ENCODE results near the gene MPO.

Gene MPO

GRCh38 chr17:58264407-58265103 is 16.2 kb downstream of the MPO start:
- Histone ChIP-seq H3K27me3 (peaks cover 62% of the 10 kb centered on the region), H3K36me3 (no peaks in the 10 kb centered on the region)
- no peak for TF ChIP-seq CTCF (IDR thresholded peaks at IDR 0.05; ENCODE audit: low read depth, low read length)

GRCh38 chr17:58263773-58264172 is 17.0 kb downstream of the MPO start:
- Histone ChIP-seq H3K4me1 (no peaks in the 10 kb centered on the region), H3K27me3 (peaks cover 68% of the 10 kb centered on the region), H3K36me3 (no peaks in the 10 kb centered on the region), H3K9me3 (no peaks in the 10 kb centered on the region), H3K4me3 (ENCODE audit: low read depth, low read length) (no peak overlapping the region)
- TF ChIP-seq CTCF (IDR thresholded peaks at IDR 0.05; ENCODE audit: low read depth, low read length), result no peak
- no peak for DNase-seq

More at GRCh38 chr17:58264407-58265103, 16.2 kb downstream of the MPO start:
- Histone ChIP-seq H3K4me1 (no peaks in the 10 kb centered on the region), H3K4me3 (ENCODE audit: low read depth, low read length) (no peak overlapping the region), H3K9me3 (no peaks in the 10 kb centered on the region)
- no peak for DNase-seq

GRCh38 chr17:58262149-58262548 is 18.6 kb downstream of the MPO start:
- Histone ChIP-seq H3K4me3 (ENCODE audit: low read depth, low read length) (no peak overlapping the region), H3K4me1 (no peaks in the 10 kb centered on the region), H3K36me3 (no peaks in the 10 kb centered on the region), H3K27me3 (peaks cover 82% of the 10 kb centered on the region), H3K9me3 (no peaks in the 10 kb centered on the region)
- no peak for DNase-seq
- no peak for TF ChIP-seq CTCF (IDR thresholded peaks at IDR 0.05; ENCODE audit: low read depth, low read length)

GRCh38 chr17:58254803-58255202 is 25.9 kb downstream of the MPO start:
- H3K4me1 ChIP-seq, result no peaks in the 10 kb centered on the region

GRCh38 chr17:58253082-58253481 is 27.7 kb downstream of the MPO start:
- Histone ChIP-seq H3K27me3 (peaks cover 58% of the 10 kb centered on the region), H3K9me3 (peaks cover 4% of the 10 kb centered on the region; the same call in 1 of the 2 replicates)
- no peak for TF ChIP-seq CTCF (IDR thresholded peaks at IDR 0.05; ENCODE audit: low read depth, low read length)

More at GRCh38 chr17:58254803-58255202, 25.9 kb downstream of the MPO start:
- peaks cover 4% of the 10 kb centered on the region; the same call in 1 of the 2 replicates for H3K9me3 ChIP-seq
- H3K4me3 ChIP-seq (ENCODE audit: low read depth, low read length), result no peak overlapping the region
- DNase-seq, result no peak
- 0 out of 2 replicates have a peak, but pooled peaks have one; percentile 19 for TF ChIP-seq CTCF (IDR thresholded peaks at IDR 0.05; ENCODE audit: low read depth, low read length)
- no peaks in the 10 kb centered on the region for H3K36me3 ChIP-seq
- H3K27me3 ChIP-seq, result peaks cover 57% of the 10 kb centered on the region

GRCh38 chr17:58252141-58252540 is 28.6 kb downstream of the MPO start:
- TF ChIP-seq CTCF (IDR thresholded peaks at IDR 0.05; ENCODE audit: low read depth, low read length), result no peak
- Histone ChIP-seq H3K4me1 (no peaks in the 10 kb centered on the region), H3K9me3 (peaks cover 4% of the 10 kb centered on the region; the same call in 1 of the 2 replicates), H3K36me3 (no peaks in the 10 kb centered on the region), H3K27me3 (peaks cover 48% of the 10 kb centered on the region), H3K4me3 (ENCODE audit: low read depth, low read length) (no peak overlapping the region)
- no peak for DNase-seq

More at GRCh38 chr17:58253082-58253481, 27.7 kb downstream of the MPO start:
- Histone ChIP-seq H3K4me1 (no peaks in the 10 kb centered on the region), H3K36me3 (no peaks in the 10 kb centered on the region), H3K4me3 (ENCODE audit: low read depth, low read length) (no peak overlapping the region)
- no peak for DNase-seq

Measured in BE2C (cell line).